OCI-LY3 (cell line): Measurements from ENCODE around the gene TTC23.
"Not testable (repeated sequence)": the region's sequence is repeated elsewhere in the genome, so short reads cannot be mapped to it uniquely, and the experiment has no call there.

Source experiments
- H2AFZ ChIP-seq: fragments of 200-600, 300-600 bp; shearing (Covaris generic); 2 replicates; pipeline ENCODE4 v1.6.0; 2014; ENCODE audit warnings: antibody characterized with exemption, low read depth, low read length
- H3K27ac ChIP-seq: fragments of 200-600, 300-600 bp; sonication (generic); 2 replicates; pipeline ENCODE4 v1.5.1; 2014; ENCODE audit warnings: mild to moderate bottlenecking, low read length, moderate library complexity, mixed read lengths
- H3K27me3 ChIP-seq: fragments of 200-600, 300-600 bp; sonication (generic); 2 replicates; pipeline ENCODE4 v1.6.1; 2014; ENCODE audit warnings: low read depth, low read length, mixed read lengths
- H3K36me3 ChIP-seq: fragments of 200-600, 300-600 bp; sonication (generic); replicated peaks from 2 replicates; pipeline ENCODE3; 2014; ENCODE audit warnings: low read depth, low read length, mixed read lengths
- H3K4me1 ChIP-seq: fragments of 300-600, 200-600 bp; sonication (generic); 2 replicates; pipeline ENCODE4 v1.6.1; 2014; ENCODE audit warnings: low read length, mixed read lengths
- H3K4me2 ChIP-seq: fragments of 200-600, 300-600 bp; sonication (generic); 2 replicates; pipeline ENCODE4 v1.6.1; 2014; ENCODE audit warnings: low read length, mixed read lengths
- H3K4me3 ChIP-seq: fragments of 300-600, 200-600 bp; sonication (generic); 2 replicates; pipeline ENCODE4 v1.5.1; 2014; ENCODE audit warnings: antibody characterized with exemption, mild to moderate bottlenecking, low read length, moderate library complexity
- H3K79me2 ChIP-seq: fragments of 300-600, 200-600 bp; shearing (Covaris generic); 2 replicates; pipeline ENCODE4 v1.6.1; 2014; ENCODE audit warnings: mild to moderate bottlenecking, low read length, mixed read lengths
- H3K9ac ChIP-seq: fragments of 300-600, 200-600 bp; shearing (Covaris generic); 2 replicates; pipeline ENCODE4 v1.6.0; 2014; ENCODE audit warnings: mild to moderate bottlenecking, low read length, moderate library complexity
- H3K9me3 ChIP-seq: fragments of 200-600, 300-600 bp; shearing (Covaris generic); 2 replicates; pipeline ENCODE4 v1.6.1; 2014; ENCODE audit warnings: low read length, mixed read lengths; ENCODE audit not compliant: insufficient read depth
- H4K20me1 ChIP-seq: fragments of 200-600, 300-600 bp; sonication (generic); 2 replicates; pipeline ENCODE4 v1.6.1; 2016; ENCODE audit warnings: low read length, mixed read lengths; ENCODE audit not compliant: insufficient read depth
- CTCF ChIP-seq: fragments of 200-600, 300-600 bp; sonication (generic); IDR thresholded peaks from 2 replicates; pipeline ENCODE4 v1.5.1; 2014; ENCODE audit warnings: antibody characterized with exemption, low read length, low read depth
- EZH2phosphoT487 ChIP-seq: fragments of 200-600 bp; shearing (Covaris generic); IDR thresholded peaks from 2 replicates; pipeline ENCODE4 v1.6.1; 2018; ENCODE audit warnings: antibody characterized with exemption, mixed run types, low read depth

The TTC23 gene

GRCh38 chr15:99115300-99116215, 133.8 kb downstream of the TTC23 start:
- H3K9me3 ChIP-seq, result no peaks in the 10 kb centered on the region
- H3K9ac ChIP-seq, result no peak overlapping the region
- H3K79me2 ChIP-seq, result no peaks in the 10 kb centered on the region
- H3K27ac ChIP-seq, result no peak overlapping the region
- H3K27me3 ChIP-seq, result peaks cover 38% of the 10 kb centered on the region; the same call in 1 of the 2 replicates
- H3K4me1 ChIP-seq, result no peaks in the 10 kb centered on the region
- no peak overlapping the region for H3K4me2 ChIP-seq
- no peaks in the 10 kb centered on the region for H4K20me1 ChIP-seq
- no peaks in the 10 kb centered on the region for H3K36me3 ChIP-seq
- no peak overlapping the region for H2AFZ ChIP-seq
- no peak for TF ChIP-seq EZH2phosphoT487
- TF ChIP-seq CTCF, result no peak
- H3K4me3 ChIP-seq, result no peak overlapping the region

- H3K27ac ChIP-seq, result no peak overlapping the region
- no peak overlapping the region for H2AFZ ChIP-seq
- H4K20me1 ChIP-seq, result no peaks in the 10 kb centered on the region
- peaks cover 3% of the 10 kb centered on the region for H3K4me1 ChIP-seq
- TF ChIP-seq EZH2phosphoT487 (no peak), CTCF (no peak)
- H3K79me2 ChIP-seq, result no peaks in the 10 kb centered on the region
- H3K9me3 ChIP-seq, result no peaks in the 10 kb centered on the region
- H3K27me3 ChIP-seq, result peaks cover 39% of the 10 kb centered on the region
- no peak overlapping the region for H3K4me3 ChIP-seq
- H3K4me2 ChIP-seq, result no peak overlapping the region
- H3K9ac ChIP-seq, result no peak overlapping the region
- H3K36me3 ChIP-seq, result no peaks in the 10 kb centered on the region
These were observed 134.7 kb downstream of the TTC23 start for GRCh38 chr15:99114511-99115299.

- H2AFZ ChIP-seq, result no peak overlapping the region
- peaks cover 46% of the 10 kb centered on the region for H3K27me3 ChIP-seq
- no peak for TF ChIP-seq EZH2phosphoT487
- TF ChIP-seq CTCF, result no peak
- H3K79me2 ChIP-seq, result no peaks in the 10 kb centered on the region
- H3K27ac ChIP-seq, result no peak overlapping the region
- no peaks in the 10 kb centered on the region for H3K36me3 ChIP-seq
- H3K4me1 ChIP-seq, result peaks cover 8% of the 10 kb centered on the region
- H3K4me2 ChIP-seq, result no peak overlapping the region
- H3K9ac ChIP-seq, result no peak overlapping the region
- H3K9me3 ChIP-seq, result no peaks in the 10 kb centered on the region
- H3K4me3 ChIP-seq, result no peak overlapping the region
- H4K20me1 ChIP-seq, result no peaks in the 10 kb centered on the region
These were observed 135.7 kb downstream of the TTC23 start for GRCh38 chr15:99113547-99114271.

- H3K79me2 ChIP-seq, H3K4me2 ChIP-seq, H3K36me3 ChIP-seq, H3K9me3 ChIP-seq, H2AFZ ChIP-seq, H3K27ac ChIP-seq, H4K20me1 ChIP-seq, H3K4me3 ChIP-seq, H3K9ac ChIP-seq: not testable (repeated sequence)
- Histone ChIP-seq H3K4me1 (peaks cover 18% of the 10 kb centered on the region), H3K27me3 (peaks cover 49% of the 10 kb centered on the region)
These were observed 137.7 kb downstream of the TTC23 start for GRCh38 chr15:99111641-99112040.
